Activated CD4-positive, alpha-beta T cell treated with anti-CD3 and anti-CD28 coated beads for 36 hours (primary cell): ENCODE data around the gene PDE9A. TPM values are rescaled to one million over a fixed set of nuclear protein-coding genes. Genes with fewer than 3 reads are reported as not detected.
A peak's percentile ranks its signal among the peaks of the same experiment; 100 is the strongest.

Source experiments
- ATAC-seq: fragments of 200-7000 bp; cut with Tn5 transposase; one replicate; pipeline ENCODE4 v1.10.0; 2021; ENCODE audit warnings: mild to moderate bottlenecking, moderate library complexity
- CTCF ChIA-PET: fragments of 350-600 bp; sonication (Branson Sonifier 250); formaldehyde crosslinking; loops from one replicate; lab custom pipeline; 2021; ENCODE audit warnings: antibody characterized with exemption; lab: Charles Lee
- POLR2A ChIA-PET: fragments of 350-600 bp; sonication (Branson Sonifier 250); formaldehyde crosslinking; loops from one replicate; lab custom pipeline; 2021; ENCODE audit warnings: antibody characterized with exemption, inconsistent platforms; lab: Charles Lee
- DNase-seq: peaks from one replicate; pipeline ENCODE4 v3.0.0-alpha.2; 2020
- H3K27ac Mint-ChIP-seq: one replicate; pipeline ENCODE4 v1.8.0; 2021; ENCODE audit warnings: mixed read lengths
- H3K27me3 Mint-ChIP-seq: one replicate; pipeline ENCODE4 v1.8.0; 2021; ENCODE audit warnings: mixed read lengths
- H3K36me3 Mint-ChIP-seq: one replicate; pipeline ENCODE4 v1.8.0; 2021; ENCODE audit warnings: low read depth, mixed read lengths
- H3K4me1 Mint-ChIP-seq: one replicate; pipeline ENCODE4 v1.8.0; 2021; ENCODE audit warnings: mixed read lengths
- H3K4me3 Mint-ChIP-seq: one replicate; pipeline ENCODE4 v1.8.0; 2021; ENCODE audit warnings: mild to moderate bottlenecking, moderate library complexity, mixed read lengths
- H3K9me3 Mint-ChIP-seq: one replicate; pipeline ENCODE4 v1.8.0; 2021; ENCODE audit warnings: low read depth, mixed read lengths
- intact Hi-C, 2 experiments: fragments of 100-400 bp; cut with DNase I in 1 of 2; cut with micrococcal nuclease in 1 of 2; formaldehyde crosslinking; loops; one replicate each; pipeline versions ENCODE4 v1.14.2 to v1.15.1; 2022 to 2024; cut with DNase I, micrococcal nuclease
- total RNA-seq, 2 experiments: library from RNA; stranded (reverse); gene quantifications; one replicate each; pipeline ENCODE4 v1.2.3, GENCODE V29; 2021

The PDE9A gene
- total RNA-seq, 2 experiments from 2014 or later, result 7.1 to 7.3 TPM

DNA sequence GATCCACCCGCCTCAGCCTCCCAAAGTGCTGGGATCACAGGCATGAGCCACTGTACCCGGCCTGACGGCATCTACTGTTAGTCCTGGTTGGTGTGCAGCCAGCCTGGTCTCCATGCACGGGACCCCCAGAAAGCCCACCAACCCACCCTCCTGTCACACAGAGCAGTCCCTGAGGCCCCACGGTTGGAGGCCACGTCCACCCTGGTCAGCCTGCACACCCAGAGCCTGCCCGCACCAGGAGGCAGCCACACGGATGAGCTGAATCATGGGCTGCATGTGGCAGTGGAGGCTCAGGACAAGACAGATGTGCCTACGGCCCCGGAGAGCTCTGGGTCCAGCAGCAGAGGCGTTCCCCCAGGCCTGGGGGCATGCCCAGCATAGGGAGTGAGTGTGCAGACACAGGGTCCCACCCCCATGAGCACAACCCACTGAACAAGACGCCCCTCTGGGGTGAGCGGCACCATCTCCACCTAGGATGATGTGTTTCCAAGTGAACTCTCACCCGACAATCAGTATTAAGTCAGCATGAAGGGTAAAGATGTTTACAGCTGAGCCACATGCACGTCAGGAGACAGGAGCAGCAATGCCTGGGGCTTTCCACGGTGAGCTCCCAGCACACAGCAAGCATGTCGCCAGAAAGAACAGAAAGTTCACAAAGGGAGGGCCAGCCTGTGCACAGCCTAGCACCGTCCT is 123.8 kb downstream of the PDE9A start:
- H3K4me3 Mint-ChIP-seq, result no peak overlapping the region
- no peaks in the 10 kb centered on the region for H3K9me3 Mint-ChIP-seq
- no peak for ATAC-seq
- H3K27ac Mint-ChIP-seq, result no peak overlapping the region
- intact Hi-C loops, result no loop called here
- H3K36me3 Mint-ChIP-seq, result no peaks in the 10 kb centered on the region
- POLR2A ChIA-PET, result no interaction called here
- no peak for DNase-seq
- peaks cover 4% of the 10 kb centered on the region for H3K27me3 Mint-ChIP-seq
- peaks cover 15% of the 10 kb centered on the region for H3K4me1 Mint-ChIP-seq
- CTCF ChIA-PET, result no interaction called here

DNA sequence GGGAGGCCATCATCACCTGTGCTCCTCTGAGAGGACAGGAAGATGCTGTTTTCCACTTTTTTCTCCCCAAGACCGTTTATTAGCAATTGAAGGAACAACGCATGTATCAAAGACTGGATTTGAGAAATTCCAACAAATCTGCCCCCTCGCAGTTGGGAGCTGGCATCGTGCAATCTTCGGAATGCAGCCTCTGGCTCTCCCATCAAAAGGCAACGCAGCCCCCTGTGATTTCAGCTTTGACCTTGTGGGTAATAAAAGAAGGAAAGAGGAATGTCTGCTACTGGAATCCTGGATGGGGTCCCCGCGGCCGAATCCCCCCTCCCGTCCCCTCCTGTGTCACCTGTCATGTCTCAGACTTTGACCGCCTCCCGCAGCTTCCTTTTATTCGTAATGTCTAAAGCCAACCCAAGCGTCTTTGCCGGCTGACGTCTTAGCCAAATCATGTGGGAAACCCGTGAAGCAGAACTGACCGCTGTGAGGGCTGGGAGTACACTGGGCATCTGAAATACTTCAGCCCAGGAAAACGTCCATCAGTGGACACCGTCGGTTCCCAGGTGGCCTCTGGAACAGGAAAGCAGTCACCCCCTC is 124.4 kb downstream of the PDE9A start:
- ATAC-seq, result no peak
- intact Hi-C loops, result no loop called here
- Mint-ChIP-seq H3K9me3 (no peaks in the 10 kb centered on the region), H3K4me1 (peaks cover 21% of the 10 kb centered on the region), H3K36me3 (no peaks in the 10 kb centered on the region), H3K4me3 (no peak overlapping the region), H3K27ac (no peak overlapping the region), H3K27me3 (peaks cover 4% of the 10 kb centered on the region)
- POLR2A ChIA-PET, result no interaction called here
- CTCF ChIA-PET, result no interaction called here
- no peak for DNase-seq

GRCh38 chr21:42779431-42779861 is 126.0 kb downstream of the PDE9A start:
- no peak for DNase-seq
- intact Hi-C loops, result no loop called here
- H3K4me3 Mint-ChIP-seq, result no peak overlapping the region
- ChIA-PET CTCF (no interaction called here), POLR2A (no interaction called here)
- H3K27me3 Mint-ChIP-seq, result peaks cover 4% of the 10 kb centered on the region
- no peak overlapping the region for H3K27ac Mint-ChIP-seq
- H3K9me3 Mint-ChIP-seq, result no peaks in the 10 kb centered on the region
- ATAC-seq, result no peak
- H3K36me3 Mint-ChIP-seq, result no peaks in the 10 kb centered on the region
- H3K4me1 Mint-ChIP-seq, result peaks cover 34% of the 10 kb centered on the region

- POLR2A ChIA-PET, result interaction anchor here (0.6 kb wide), 1 partner anchor 618 kb away, joined by 3 read pairs; no protein-coding TSS in a partner anchor
- intact Hi-C loops, result loop anchor here in 1 of 2 experiments (5.0 kb wide), 1 partner anchor 98 kb away; no protein-coding TSS in a partner anchor
- no peak for ATAC-seq
These were observed 127.2 kb downstream of the PDE9A start for GRCh38 chr21:42780617-42781016.

GRCh38 chr21:42781150-42781970 is 127.9 kb downstream of the PDE9A start:
- POLR2A ChIA-PET, result no interaction called here
- no peak overlapping the region for H3K4me3 Mint-ChIP-seq
- ATAC-seq (no peak), DNase-seq (peak; percentile 32)
- peaks cover 4% of the 10 kb centered on the region for H3K27me3 Mint-ChIP-seq
- CTCF ChIA-PET, result interaction anchor here (0.6 to 0.9 kb wide), 2 partner anchors 36 to 190 kb away, joined by 3 read pairs; no protein-coding TSS in a partner anchor
- no peaks in the 10 kb centered on the region for H3K9me3 Mint-ChIP-seq
- no peaks in the 10 kb centered on the region for H3K36me3 Mint-ChIP-seq
- no peak overlapping the region for H3K27ac Mint-ChIP-seq
- intact Hi-C loops, result loop anchor here in 1 of 2 experiments (5.0 kb wide), 1 partner anchor 99 kb away; no protein-coding TSS in a partner anchor
- peaks cover 43% of the 10 kb centered on the region for H3K4me1 Mint-ChIP-seq

More at GRCh38 chr21:42780617-42781016, 127.2 kb downstream of the PDE9A start:
- CTCF ChIA-PET, result interaction anchor here (0.6 to 0.9 kb wide), 3 partner anchors 37 to 889 kb away, joined by 3 to 5 read pairs (median 3); no protein-coding TSS in a partner anchor
- Mint-ChIP-seq H3K4me1 (peaks cover 42% of the 10 kb centered on the region), H3K27me3 (peaks cover 4% of the 10 kb centered on the region), H3K36me3 (no peaks in the 10 kb centered on the region), H3K9me3 (no peaks in the 10 kb centered on the region), H3K4me3 (no peak overlapping the region), H3K27ac (no peak overlapping the region)
- DNase-seq, result no peak

- DNase-seq, result no peak
- Mint-ChIP-seq H3K27me3 (peaks cover 4% of the 10 kb centered on the region), H3K36me3 (no peaks in the 10 kb centered on the region), H3K4me1 (peaks cover 43% of the 10 kb centered on the region), H3K27ac (no peak overlapping the region), H3K9me3 (no peaks in the 10 kb centered on the region), H3K4me3 (no peak overlapping the region)
- intact Hi-C loops, result loop anchor here in 1 of 2 experiments (5.0 kb wide), 1 partner anchor 100 kb away; no protein-coding TSS in a partner anchor
- no peak for ATAC-seq
- ChIA-PET CTCF (no interaction called here), POLR2A (no interaction called here)
These were observed 128.7 kb downstream of the PDE9A start for GRCh38 chr21:42781971-42782722.

DNA sequence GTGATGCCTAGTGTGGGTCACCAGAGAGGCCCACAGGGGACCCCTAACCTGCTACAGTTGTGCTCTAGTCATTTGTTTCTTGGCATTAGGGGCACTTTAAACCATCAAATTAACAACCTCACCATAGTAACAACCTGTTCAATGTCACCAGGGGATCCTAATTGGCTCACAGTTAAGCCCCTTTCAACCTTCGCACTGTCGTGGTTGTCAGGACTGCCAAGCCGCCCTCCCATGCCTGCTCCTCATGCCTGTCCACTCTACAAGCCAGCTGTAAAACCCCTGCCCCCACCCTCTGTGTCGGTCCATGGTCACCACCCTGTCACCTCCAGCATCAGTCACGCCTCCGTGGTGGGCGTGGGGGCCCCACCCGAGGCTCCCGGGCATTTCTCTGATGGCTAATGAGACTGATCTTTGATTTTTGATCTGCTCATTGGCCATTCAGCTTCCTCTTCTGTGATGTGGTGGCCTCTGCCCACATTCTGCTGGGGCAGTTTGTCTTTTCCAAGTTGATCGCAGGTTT is 129.4 kb downstream of the PDE9A start:
- Mint-ChIP-seq H3K4me3 (no peak overlapping the region), H3K9me3 (no peaks in the 10 kb centered on the region), H3K27ac (no peak overlapping the region), H3K4me1 (peaks cover 43% of the 10 kb centered on the region), H3K36me3 (no peaks in the 10 kb centered on the region), H3K27me3 (peaks cover 4% of the 10 kb centered on the region)
- no peak for DNase-seq
- intact Hi-C loops, result loop anchor here in 1 of 2 experiments (5.0 kb wide), 1 partner anchor 100 kb away; no protein-coding TSS in a partner anchor
- ATAC-seq, result no peak
- CTCF ChIA-PET, result no interaction called here
- POLR2A ChIA-PET, result no interaction called here

DNA sequence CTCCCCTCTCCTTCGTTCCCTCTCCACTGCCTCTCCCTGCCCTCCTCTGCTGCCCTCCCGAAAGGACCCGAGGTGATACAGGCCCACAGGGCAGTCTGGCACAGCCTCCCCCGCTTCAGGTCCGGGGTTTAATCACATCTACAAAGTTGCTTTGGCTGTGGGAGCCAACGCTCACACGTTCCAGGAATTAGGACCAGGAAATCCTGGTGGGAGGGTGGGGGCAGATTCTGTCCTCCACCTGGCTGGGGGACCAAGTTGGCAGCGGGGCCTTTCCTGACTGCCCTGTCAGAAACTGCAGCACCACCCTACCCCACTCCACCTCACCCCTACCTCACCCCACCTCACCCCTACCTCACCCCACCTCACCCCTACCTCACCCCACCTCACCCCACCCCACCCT is 130.9 kb downstream of the PDE9A start:
- intact Hi-C loops, result loop anchor here in 1 of 2 experiments (5.0 kb wide), 1 partner anchor 102 kb away; no protein-coding TSS in a partner anchor
- peak; percentile 30 for DNase-seq
- Mint-ChIP-seq H3K27ac (peak overlapping the region; percentile 92), H3K36me3 (no peaks in the 10 kb centered on the region), H3K4me3 (peak overlapping the region; percentile 48), H3K27me3 (peaks cover 4% of the 10 kb centered on the region), H3K9me3 (no peaks in the 10 kb centered on the region), H3K4me1 (peaks cover 43% of the 10 kb centered on the region)
- ChIA-PET CTCF (interaction anchor here (0.5 to 0.7 kb wide), 2 partner anchors 33 to 569 kb away, joined by 3 read pairs; no protein-coding TSS in a partner anchor), POLR2A (no interaction called here)
- no peak for ATAC-seq

- H3K27ac Mint-ChIP-seq, result peak overlapping the region; percentile 45
- no peak overlapping the region for H3K4me3 Mint-ChIP-seq
- peaks cover 4% of the 10 kb centered on the region for H3K27me3 Mint-ChIP-seq
- H3K36me3 Mint-ChIP-seq, result no peaks in the 10 kb centered on the region
- DNase-seq (no peak), ATAC-seq (no peak)
- peaks cover 43% of the 10 kb centered on the region for H3K4me1 Mint-ChIP-seq
- POLR2A ChIA-PET, result no interaction called here
- CTCF ChIA-PET, result no interaction called here
- H3K9me3 Mint-ChIP-seq, result no peaks in the 10 kb centered on the region
- intact Hi-C loops, result loop anchor here in 1 of 2 experiments (5.0 kb wide), 1 partner anchor 103 kb away; no protein-coding TSS in a partner anchor
These were observed 131.6 kb downstream of the PDE9A start for GRCh38 chr21:42784896-42785451.

DNA sequence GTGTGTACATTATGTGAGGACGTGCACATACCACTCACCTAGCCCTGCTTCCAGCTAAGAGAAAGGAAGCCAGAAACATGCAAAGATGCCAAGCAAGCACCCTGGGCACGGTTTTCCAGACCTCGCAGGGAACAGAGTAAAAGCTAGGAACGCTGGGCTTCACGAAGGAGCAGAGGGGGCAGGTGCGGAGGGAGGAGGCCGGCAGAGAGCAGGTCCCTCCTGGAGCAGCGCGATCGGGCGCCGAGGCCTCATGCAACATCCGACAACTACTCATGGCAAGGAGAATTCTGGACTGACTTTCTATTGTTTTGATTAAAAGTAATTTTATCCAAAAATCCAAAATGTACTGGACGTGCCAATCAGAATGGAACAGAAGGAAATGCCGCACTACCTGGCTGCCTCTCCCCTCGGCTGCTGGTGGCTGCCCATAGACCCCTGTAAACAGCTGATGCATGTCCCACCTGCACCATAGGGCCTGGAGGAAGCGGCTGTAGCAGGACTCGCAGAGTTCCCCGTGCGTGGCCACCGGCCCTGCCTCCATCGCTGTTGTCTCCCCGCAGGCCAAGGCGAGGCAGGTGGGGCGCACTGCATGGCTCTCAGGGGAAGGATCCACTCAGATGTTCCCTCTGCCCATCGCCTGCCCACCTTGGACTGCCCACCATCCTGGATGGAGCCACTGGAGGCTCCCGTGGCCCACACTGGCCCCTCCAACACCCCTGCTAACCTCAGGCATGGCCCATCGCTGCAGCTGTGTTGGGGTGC is 132.4 kb downstream of the PDE9A start:
- H3K4me1 Mint-ChIP-seq, result peaks cover 38% of the 10 kb centered on the region
- no peak for ATAC-seq
- no peaks in the 10 kb centered on the region for H3K9me3 Mint-ChIP-seq
- POLR2A ChIA-PET, result no interaction called here
- CTCF ChIA-PET, result no interaction called here
- intact Hi-C loops, result no loop called here
- H3K27me3 Mint-ChIP-seq, result no peaks in the 10 kb centered on the region
- no peak overlapping the region for H3K27ac Mint-ChIP-seq
- no peak for DNase-seq
- H3K36me3 Mint-ChIP-seq, result no peaks in the 10 kb centered on the region
- H3K4me3 Mint-ChIP-seq, result no peak overlapping the region
